Neuron (in vitro differentiated cells): ENCODE results near the gene PANK4.

Source experiments
- H2AFZ ChIP-seq: one replicate; pipeline ENCODE4 v1.6.1; 2013; ENCODE audit warnings: low read depth, mild to moderate bottlenecking, inconsistent platforms, low read length, moderate library complexity
- H3K27me3 ChIP-seq: one replicate; pipeline ENCODE4 v1.6.1; 2013; ENCODE audit warnings: low read length; ENCODE audit not compliant: insufficient read depth
- H3K36me3 ChIP-seq: one replicate; pipeline ENCODE4 v1.6.1; 2013; ENCODE audit warnings: low read length; ENCODE audit not compliant: insufficient read depth
- H3K4me1 ChIP-seq: one replicate; pipeline ENCODE4 v1.6.1; 2013; ENCODE audit warnings: low read length; ENCODE audit not compliant: insufficient read depth
- H3K4me3 ChIP-seq: 2 replicates; pipeline ENCODE4 v1.5.1; 2013; ENCODE audit warnings: mild to moderate bottlenecking, low read length, moderate library complexity
- H3K9me3 ChIP-seq: one replicate; pipeline ENCODE4 v1.6.1; 2013; ENCODE audit warnings: low read length

The PANK4 gene

GRCh38 chr1:2545754-2546514, 19.5 kb upstream of the PANK4 start:
- Histone ChIP-seq H3K4me3 (peak overlapping the region; percentile 63), H3K4me1 (peaks cover 73% of the 10 kb centered on the region), H3K27me3 (no peaks in the 10 kb centered on the region), H3K9me3 (no peaks in the 10 kb centered on the region), H2AFZ (no peak overlapping the region), H3K36me3 (no peaks in the 10 kb centered on the region)

GRCh38 chr1:2544875-2545640, 18.7 kb upstream of the PANK4 start:
- H3K4me1 ChIP-seq, result peaks cover 77% of the 10 kb centered on the region
- H3K9me3 ChIP-seq, result no peaks in the 10 kb centered on the region
- no peaks in the 10 kb centered on the region for H3K36me3 ChIP-seq
- no peak overlapping the region for H2AFZ ChIP-seq
- H3K27me3 ChIP-seq, result no peaks in the 10 kb centered on the region
- H3K4me3 ChIP-seq, result peak overlapping the region; percentile 26

DNA sequence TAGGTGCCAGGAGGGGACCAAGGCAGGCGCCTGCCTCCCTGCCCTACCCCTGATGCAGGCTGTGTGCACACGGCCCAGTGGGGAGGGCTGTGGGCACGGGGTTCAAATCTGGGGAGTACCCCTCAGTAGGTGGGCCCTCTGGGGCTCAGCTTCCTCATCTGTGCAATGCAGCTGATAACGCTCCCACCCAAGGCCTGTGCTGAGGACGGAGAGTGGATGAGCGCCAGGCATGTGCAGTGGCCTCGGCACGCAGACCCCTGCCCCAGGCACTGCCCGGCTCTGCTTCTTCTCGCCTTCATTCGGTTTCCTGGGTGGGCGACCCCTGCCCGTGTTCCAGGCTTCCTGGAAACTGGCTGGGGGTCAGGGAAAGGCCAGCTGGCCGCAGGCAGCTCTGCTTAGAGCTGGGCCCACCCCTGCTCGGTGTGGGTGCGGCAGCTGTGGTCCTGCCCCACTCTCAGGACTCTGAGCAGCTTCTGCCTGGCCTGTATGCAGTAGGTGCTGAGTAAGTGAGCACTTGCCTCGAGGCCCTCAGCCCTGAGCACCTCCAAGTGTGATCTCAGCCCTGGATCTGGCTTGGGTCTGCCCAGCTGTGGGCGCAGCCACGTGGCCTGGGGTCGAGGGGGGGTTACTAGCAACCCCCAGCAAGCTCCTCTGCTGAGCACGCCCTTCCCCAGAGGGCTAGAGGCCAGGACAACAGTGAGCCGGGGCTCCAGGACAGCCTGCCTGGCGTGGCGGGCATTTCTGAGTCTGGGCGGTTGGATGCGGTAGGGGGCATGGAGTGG, 17.9 kb upstream of the PANK4 start:
- H3K9me3 ChIP-seq, result no peaks in the 10 kb centered on the region
- H3K36me3 ChIP-seq, result no peaks in the 10 kb centered on the region
- peaks cover 82% of the 10 kb centered on the region for H3K4me1 ChIP-seq
- H3K27me3 ChIP-seq, result no peaks in the 10 kb centered on the region
- H2AFZ ChIP-seq, result no peak overlapping the region
- no peak overlapping the region for H3K4me3 ChIP-seq

- H3K9me3 ChIP-seq, result no peaks in the 10 kb centered on the region
- H3K4me3 ChIP-seq, result no peak overlapping the region
- no peaks in the 10 kb centered on the region for H3K36me3 ChIP-seq
- H3K27me3 ChIP-seq, result no peaks in the 10 kb centered on the region
- peaks cover 76% of the 10 kb centered on the region for H3K4me1 ChIP-seq
- no peak overlapping the region for H2AFZ ChIP-seq
Measured at GRCh38 chr1:2543543-2544092, 17.2 kb upstream of the PANK4 start.

- no peak overlapping the region for H2AFZ ChIP-seq
- no peak overlapping the region for H3K4me3 ChIP-seq
- H3K4me1 ChIP-seq, result peaks cover 67% of the 10 kb centered on the region
- H3K27me3 ChIP-seq, result no peaks in the 10 kb centered on the region
- no peaks in the 10 kb centered on the region for H3K36me3 ChIP-seq
- H3K9me3 ChIP-seq, result no peaks in the 10 kb centered on the region
Measured at GRCh38 chr1:2542246-2542915, 16.0 kb upstream of the PANK4 start.

DNA sequence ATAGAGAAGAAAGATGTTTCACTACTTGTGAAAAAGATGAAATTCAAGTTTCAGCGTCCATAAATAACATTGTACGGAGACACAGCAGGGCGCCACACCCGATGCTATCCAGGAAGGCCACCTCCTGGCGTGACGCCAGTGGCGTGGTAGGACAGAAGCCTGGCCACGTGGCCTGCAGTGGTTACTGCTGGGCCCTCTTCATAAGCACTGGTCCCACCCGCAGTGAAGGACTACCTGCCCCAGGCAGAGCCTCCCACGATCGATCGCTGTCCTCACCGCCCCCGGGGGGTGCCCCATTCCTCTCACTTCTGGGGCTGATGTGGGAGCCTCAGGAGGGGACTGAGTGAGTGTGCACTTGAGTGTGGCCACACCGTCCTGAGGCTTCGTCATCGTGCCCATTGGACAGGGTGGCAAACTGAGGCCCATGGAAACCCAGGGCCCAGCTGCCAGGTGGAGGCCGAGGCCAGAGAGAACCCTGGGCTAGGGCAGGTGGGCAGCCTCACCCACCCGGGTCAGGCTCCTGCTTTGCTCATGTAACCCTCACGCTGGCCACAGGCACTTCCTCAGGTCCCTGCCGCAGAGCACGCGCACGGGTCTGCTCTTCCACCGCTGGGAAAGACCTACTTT, 15.3 kb upstream of the PANK4 start:
- Histone ChIP-seq H2AFZ (no peak overlapping the region), H3K4me3 (no peak overlapping the region), H3K36me3 (no peaks in the 10 kb centered on the region), H3K9me3 (no peaks in the 10 kb centered on the region), H3K4me1 (peaks cover 60% of the 10 kb centered on the region), H3K27me3 (no peaks in the 10 kb centered on the region)

GRCh38 chr1:2540816-2541492, 14.6 kb upstream of the PANK4 start:
- H3K9me3 ChIP-seq, result no peaks in the 10 kb centered on the region
- H3K4me1 ChIP-seq, result peaks cover 61% of the 10 kb centered on the region
- no peaks in the 10 kb centered on the region for H3K36me3 ChIP-seq
- no peaks in the 10 kb centered on the region for H3K27me3 ChIP-seq
- no peak overlapping the region for H3K4me3 ChIP-seq
- no peak overlapping the region for H2AFZ ChIP-seq

- H3K36me3 ChIP-seq, result no peaks in the 10 kb centered on the region
- no peaks in the 10 kb centered on the region for H3K27me3 ChIP-seq
- no peaks in the 10 kb centered on the region for H3K9me3 ChIP-seq
- no peak overlapping the region for H3K4me3 ChIP-seq
- no peak overlapping the region for H2AFZ ChIP-seq
- peaks cover 61% of the 10 kb centered on the region for H3K4me1 ChIP-seq
Measured at GRCh38 chr1:2539312-2539907, 13.0 kb upstream of the PANK4 start.

DNA sequence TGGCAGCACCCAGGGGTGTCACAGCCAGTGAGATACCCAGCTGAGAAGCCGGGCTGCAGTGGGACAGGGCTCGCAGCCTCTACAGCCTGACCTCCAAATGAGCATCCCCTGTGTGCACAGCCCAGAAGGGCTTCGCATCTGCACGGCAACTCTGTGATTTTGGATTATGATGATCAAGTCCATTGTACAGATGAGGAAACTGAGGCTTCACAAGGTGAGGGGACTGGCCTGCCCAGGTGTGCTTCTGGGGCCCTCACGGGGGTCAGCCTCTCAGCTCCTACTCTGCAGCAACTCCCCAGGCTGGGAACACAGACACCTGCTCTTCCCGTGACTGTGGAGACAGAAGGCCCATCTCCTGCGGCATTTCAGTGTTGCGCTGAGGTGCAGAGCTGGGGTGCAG, 12.5 kb upstream of the PANK4 start:
- no peaks in the 10 kb centered on the region for H3K36me3 ChIP-seq
- H3K9me3 ChIP-seq, result no peaks in the 10 kb centered on the region
- no peaks in the 10 kb centered on the region for H3K27me3 ChIP-seq
- no peak overlapping the region for H3K4me3 ChIP-seq
- peaks cover 61% of the 10 kb centered on the region for H3K4me1 ChIP-seq
- H2AFZ ChIP-seq, result no peak overlapping the region

DNA sequence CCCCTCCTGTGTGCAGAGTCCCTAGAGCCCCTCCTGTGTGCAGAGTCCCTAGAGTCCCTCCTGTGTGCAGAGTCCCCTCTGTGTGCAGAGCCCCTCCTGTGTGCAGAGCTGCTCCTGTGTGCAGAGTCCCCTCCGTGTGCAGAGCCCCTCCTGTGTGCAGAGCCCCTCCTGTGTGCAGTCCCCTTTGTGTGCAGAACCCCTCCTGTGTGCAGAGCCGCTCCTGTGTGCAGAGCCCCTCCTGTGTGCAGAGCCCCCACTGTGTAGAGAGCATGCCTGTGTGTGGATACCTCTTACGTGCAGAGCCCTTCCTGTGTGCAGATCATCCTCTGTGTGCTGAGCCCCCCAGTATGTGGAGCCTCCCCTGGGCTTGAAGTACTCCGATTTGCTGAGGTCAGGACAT, 12.0 kb upstream of the PANK4 start:
- H3K9me3 ChIP-seq, result no peaks in the 10 kb centered on the region
- no peaks in the 10 kb centered on the region for H3K36me3 ChIP-seq
- H3K4me1 ChIP-seq, result peaks cover 61% of the 10 kb centered on the region
- no peak overlapping the region for H2AFZ ChIP-seq
- H3K27me3 ChIP-seq, result no peaks in the 10 kb centered on the region
- H3K4me3 ChIP-seq, result no peak overlapping the region

GRCh38 chr1:2537784-2538115, 11.4 kb upstream of the PANK4 start:
- H3K27me3 ChIP-seq, result no peaks in the 10 kb centered on the region
- H3K36me3 ChIP-seq, result no peaks in the 10 kb centered on the region
- no peak overlapping the region for H2AFZ ChIP-seq
- H3K4me3 ChIP-seq, result no peak overlapping the region
- peaks cover 61% of the 10 kb centered on the region for H3K4me1 ChIP-seq
- H3K9me3 ChIP-seq, result no peaks in the 10 kb centered on the region

DNA sequence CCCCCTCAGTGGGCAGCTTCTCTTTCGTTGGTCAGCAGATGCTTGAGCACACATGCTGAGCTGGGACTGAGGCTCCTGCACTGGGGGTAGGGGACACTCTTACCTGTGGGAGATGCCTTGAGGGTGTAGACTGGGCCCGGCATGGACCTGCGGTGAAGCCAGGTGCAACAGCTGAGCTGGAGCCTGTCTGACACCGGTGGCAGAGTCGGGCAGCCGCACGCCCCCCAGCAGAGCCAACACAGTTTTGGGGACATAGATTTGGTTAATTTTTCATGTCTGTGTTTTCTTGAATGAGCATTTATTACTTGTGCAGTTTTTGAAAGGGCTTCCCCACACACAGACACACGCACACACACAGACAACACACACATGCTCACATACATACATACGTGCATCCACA, 9.6 kb upstream of the PANK4 start:
- H3K9me3 ChIP-seq, result no peaks in the 10 kb centered on the region
- no peaks in the 10 kb centered on the region for H3K27me3 ChIP-seq
- peaks cover 66% of the 10 kb centered on the region for H3K4me1 ChIP-seq
- H3K4me3 ChIP-seq, result no peak overlapping the region
- H3K36me3 ChIP-seq, result no peaks in the 10 kb centered on the region
- no peak overlapping the region for H2AFZ ChIP-seq
